Muscle layer of duodenum (tissue), 2 donors: ENCODE results near the gene IMP3.
"Not testable (repeated sequence)": the region's sequence is repeated elsewhere in the genome, so short reads cannot be mapped to it uniquely, and the experiment has no call there.

Experiments
- H3K27ac ChIP-seq: one replicate; pipeline ENCODE4 v1.7.0; 2013; ENCODE audit warnings: mild to moderate bottlenecking, low read length
- H3K27me3 ChIP-seq: one replicate; pipeline ENCODE4 v1.7.0; 2013; ENCODE audit warnings: low read depth, mild to moderate bottlenecking, control low read depth, low read length
- H3K36me3 ChIP-seq, 2 donors: one replicate each; pipeline ENCODE4 v1.7.0; 2013; ENCODE audit warnings: low read length in 2 of 2, control low read depth in 1 of 2, mild to moderate bottlenecking in 1 of 2; ENCODE audit not compliant: insufficient read depth in 2 of 2, control insufficient read depth in 1 of 2
- H3K4me1 ChIP-seq, 2 donors: one replicate each; pipeline ENCODE4 v1.7.0; 2013; ENCODE audit warnings: low read length in 2 of 2, mild to moderate bottlenecking in 2 of 2, control low read depth in 1 of 2, moderate library complexity in 1 of 2; ENCODE audit not compliant: insufficient read depth in 2 of 2, control insufficient read depth in 1 of 2
- H3K4me3 ChIP-seq, 2 donors: one replicate each; pipeline ENCODE4 v1.7.0; 2013; ENCODE audit warnings: low read length in 2 of 2, low read depth in 1 of 2, mild to moderate bottlenecking in 1 of 2
- H3K9me3 ChIP-seq, 2 donors: one replicate each; pipeline ENCODE4 v1.7.0; 2013; ENCODE audit warnings: low read length in 2 of 2, control low read depth in 1 of 2, mild to moderate bottlenecking in 1 of 2; ENCODE audit not compliant: control insufficient read depth in 1 of 2
- donor health status: healthy.

IMP3 gene

DNA sequence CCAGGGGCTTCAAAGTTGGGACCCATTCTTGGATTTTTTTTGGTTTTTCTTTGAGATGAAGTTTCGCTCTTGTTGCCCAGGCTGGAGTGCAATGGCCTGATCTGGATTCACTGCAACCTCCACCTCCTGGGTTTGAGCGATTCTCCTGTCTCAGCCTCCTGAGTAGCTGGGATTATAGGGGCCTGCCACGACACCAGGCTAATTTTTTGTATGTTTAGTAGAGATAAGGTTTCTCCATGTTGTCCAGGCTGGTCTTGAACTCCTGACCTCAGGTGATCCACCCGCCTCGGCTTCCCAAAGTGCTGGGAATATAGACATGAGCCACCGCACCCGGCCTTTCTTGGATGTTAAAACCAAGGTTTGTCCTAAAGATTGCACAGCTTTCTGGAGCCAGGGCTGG lies 6.1 kb downstream of the IMP3 start:
- not testable (repeated sequence) for H3K27ac ChIP-seq, H3K36me3 ChIP-seq
- peaks cover 15 to 20% of the 10 kb centered on the region in 2 donors for H3K4me1 ChIP-seq

DNA sequence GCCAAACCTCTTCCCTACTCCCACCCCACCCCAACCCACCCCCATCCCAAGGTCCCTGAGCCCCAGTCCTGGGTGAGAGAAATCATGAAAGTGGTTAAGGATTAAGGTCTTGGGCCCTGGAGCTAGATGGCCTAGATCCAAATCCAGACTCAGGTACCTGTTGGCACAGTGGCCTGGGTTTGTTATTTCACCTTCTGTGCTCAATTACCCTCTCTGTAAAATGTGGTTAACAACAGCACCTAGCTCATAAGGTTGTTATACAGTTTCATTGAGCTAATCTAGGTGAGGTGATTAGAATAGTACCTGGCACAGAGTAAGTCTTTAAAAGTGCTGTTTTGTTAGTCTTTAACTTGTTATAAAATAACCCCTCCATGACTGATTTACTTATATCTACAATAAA lies 8.1 kb downstream of the IMP3 start:
- Histone ChIP-seq H3K36me3 (no peaks in the 10 kb centered on the region), H3K4me1 (peaks cover 0 to under 1% of the 10 kb centered on the region in 2 donors), H3K9me3 (no peaks in the 10 kb centered on the region), H3K4me3 (no peak overlapping the region), H3K27ac (no peak overlapping the region), H3K27me3 (no peaks in the 10 kb centered on the region)

More for the DNA sequence above, 6.1 kb downstream of the IMP3 start:
- H3K9me3 ChIP-seq, H3K4me3 ChIP-seq, H3K27me3 ChIP-seq: not testable (repeated sequence)

DNA sequence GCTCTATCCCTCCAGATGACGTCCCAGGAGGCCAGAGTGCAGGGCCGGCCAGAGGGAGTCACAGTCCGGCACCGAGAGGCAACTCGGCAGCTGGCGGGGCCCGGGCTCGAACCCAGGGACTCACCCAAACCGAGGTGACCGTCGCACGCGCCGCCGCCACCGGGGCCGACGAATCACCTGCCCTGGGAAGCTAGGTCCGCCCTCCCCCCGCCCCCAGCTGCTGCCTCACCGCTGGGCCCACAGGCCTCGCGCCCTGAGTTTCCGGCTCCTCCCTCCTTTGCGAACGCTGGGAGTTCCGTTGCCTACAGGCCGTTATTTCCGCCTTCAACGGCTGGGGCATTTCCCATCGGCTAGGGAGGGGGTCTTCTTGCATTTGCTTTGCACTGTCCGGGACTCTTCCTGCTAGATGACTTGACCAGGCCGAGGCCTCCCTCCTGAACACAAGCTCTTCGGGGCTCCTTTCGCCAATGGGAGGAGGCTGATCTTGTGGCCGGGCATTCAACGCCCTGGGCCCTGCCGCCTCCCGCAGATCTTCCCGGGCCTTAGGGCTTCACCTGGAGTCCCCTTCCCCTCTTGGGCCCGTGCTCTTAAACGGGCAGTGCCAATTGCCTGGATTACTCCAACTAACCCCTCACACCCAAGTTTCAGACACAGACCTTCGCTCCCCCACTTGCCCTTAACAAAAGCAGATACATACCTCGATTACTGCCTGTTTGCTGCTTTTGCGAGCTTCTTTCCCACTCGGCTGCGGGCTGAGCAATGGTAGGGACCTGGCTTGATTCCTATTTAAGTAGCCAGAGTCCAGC lies 14.3 kb downstream of the IMP3 start, which contains the start of gene SNUPN:
Gene SNUPN (minus strand): TSS at position 184 of the 806 bp plus-strand sequence. CDS start 4,674 bp downstream, outside the sequence.
- Histone ChIP-seq H3K27ac (peak within 1 kb of the TSS; percentile 95), H3K9me3 (no peaks in the 10 kb centered on the region), H3K4me1 (peaks cover 4 to 6% of the 10 kb centered on the region in 2 donors), H3K36me3 (peaks cover 0 to 6% of the 10 kb centered on the region in 2 donors), H3K4me3 (peak within 1 kb of the TSS; percentile 79 to 87), H3K27me3 (no peaks in the 10 kb centered on the region)

DNA sequence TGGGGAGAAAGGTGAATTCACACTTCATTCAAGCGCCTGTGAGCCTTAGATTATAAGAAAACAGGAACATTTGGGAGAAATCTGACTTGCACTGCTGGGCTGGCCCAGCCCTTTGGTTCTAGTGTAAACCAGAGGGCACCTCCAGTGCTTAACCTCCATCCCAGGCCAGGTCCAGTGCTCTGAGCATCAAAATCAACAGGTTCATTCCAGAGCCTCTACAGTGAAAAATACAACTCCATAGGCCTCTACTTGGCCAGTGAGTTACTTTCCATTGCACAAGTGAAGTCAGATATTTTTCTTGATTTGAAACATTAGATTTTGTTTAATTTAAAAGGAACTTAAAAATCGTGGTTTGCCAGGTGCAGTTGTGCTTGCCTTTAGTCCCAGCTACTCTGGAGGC lies 17.5 kb downstream of the IMP3 start:
- Histone ChIP-seq H3K27me3 (no peaks in the 10 kb centered on the region), H3K4me3 (no peak overlapping the region), H3K9me3 (no peaks in the 10 kb centered on the region), H3K27ac (no peak overlapping the region), H3K4me1 (peaks cover 4 to 13% of the 10 kb centered on the region in 2 donors), H3K36me3 (peaks cover 12 to 26% of the 10 kb centered on the region in 2 donors)

DNA sequence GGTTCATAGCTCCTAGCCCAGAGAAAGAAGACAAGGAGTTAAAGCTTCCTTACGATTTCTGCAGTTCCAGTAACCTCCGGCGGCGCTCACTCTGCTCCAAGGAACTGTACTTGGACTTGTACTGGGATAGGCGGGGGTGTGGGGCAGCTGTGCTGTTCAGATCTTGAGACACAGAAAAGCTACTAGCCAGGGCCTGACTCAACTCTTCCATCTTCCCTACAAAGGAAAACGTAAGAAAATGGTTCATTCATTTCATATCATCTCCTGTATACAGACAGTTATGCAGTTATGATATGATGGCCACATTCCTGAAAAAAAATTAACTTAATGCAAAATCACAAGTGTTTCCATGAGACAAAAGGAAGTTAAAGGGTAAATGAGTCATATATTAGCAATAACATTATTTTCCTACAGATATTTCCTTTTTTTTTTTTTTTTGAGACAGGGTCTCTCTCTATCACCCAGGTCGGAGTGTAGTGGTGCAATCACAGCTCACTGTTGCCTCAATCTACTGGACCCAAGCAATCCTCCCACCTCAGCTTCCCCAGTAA lies 19.1 kb downstream of the IMP3 start:
- Histone ChIP-seq H3K9me3 (no peaks in the 10 kb centered on the region), H3K27ac (peak overlapping the region; percentile 79), H3K36me3 (peaks cover 24 to 41% of the 10 kb centered on the region in 2 donors), H3K4me1 (peaks cover 0 to 7% of the 10 kb centered on the region in 2 donors), H3K4me3 (peak overlapping the region; percentile 43 to 47), H3K27me3 (no peaks in the 10 kb centered on the region)

DNA sequence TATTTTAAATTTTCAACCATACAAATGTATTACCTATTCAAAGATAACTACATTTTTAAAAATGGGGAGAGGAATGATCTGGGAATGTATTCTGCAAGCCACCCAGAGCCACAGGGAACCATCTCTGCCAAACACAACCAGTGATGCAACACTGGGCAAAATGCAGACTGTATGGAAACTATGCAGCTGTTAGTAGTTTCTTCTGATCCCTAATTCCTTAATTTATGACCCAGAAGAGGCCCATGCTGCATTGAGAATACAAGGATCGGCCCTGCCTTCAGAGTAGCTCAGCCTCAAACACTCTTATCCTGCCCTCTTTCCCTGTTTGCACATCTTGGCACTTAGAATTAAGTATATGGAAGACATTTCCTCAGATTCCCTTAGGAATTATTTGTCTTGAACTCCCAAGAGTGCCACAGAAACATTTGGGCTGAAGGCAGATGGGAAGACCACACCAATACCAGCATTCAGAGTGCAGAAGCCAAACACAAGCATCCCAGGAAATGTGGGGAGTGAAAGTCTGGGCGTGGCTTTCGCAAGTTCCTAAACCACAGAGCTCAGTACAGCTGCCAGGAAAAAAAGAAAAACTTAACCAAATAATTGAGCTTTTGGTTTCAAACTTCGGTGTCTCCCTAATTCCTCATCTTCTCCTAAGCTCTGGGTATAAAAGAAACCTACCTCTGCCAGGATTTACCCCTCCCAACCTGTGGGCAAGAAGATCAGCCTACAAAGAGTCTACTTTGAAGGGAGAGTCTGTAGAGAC lies 19.8 kb downstream of the IMP3 start:
- Histone ChIP-seq H3K27me3 (no peaks in the 10 kb centered on the region), H3K36me3 (peaks cover 29 to 45% of the 10 kb centered on the region in 2 donors), H3K4me3 (peak overlapping the region; percentile 43 to 47), H3K9me3 (no peaks in the 10 kb centered on the region), H3K4me1 (peaks cover 0 to 7% of the 10 kb centered on the region in 2 donors), H3K27ac (peak overlapping the region; percentile 79)

DNA sequence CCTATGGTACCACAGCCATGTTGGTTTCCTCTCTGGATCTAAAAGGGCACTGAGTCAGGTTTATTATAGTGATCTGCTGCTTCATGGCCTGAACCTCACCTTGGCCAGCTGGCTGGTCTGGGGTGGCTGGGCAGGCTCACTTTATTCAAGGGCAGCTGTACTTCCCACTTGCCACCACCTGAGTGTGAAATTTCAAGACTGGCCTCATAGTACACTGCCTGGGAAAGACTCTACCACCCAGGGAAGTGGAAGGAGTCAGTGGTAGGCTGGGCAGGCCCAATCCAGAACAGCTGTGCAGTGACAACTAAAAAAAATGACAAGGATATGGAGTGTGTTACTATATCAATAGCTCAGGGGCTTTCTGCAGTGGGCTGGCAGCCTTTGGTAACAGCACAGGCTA lies 23.3 kb downstream of the IMP3 start:
- H3K27ac ChIP-seq: no peak overlapping the region
- peaks cover 36 to 70% of the 10 kb centered on the region in 2 donors for H3K36me3 ChIP-seq
- H3K4me3 ChIP-seq: no peak overlapping the region
- peaks cover 0 to 7% of the 10 kb centered on the region in 2 donors for H3K4me1 ChIP-seq
- no peaks in the 10 kb centered on the region for H3K27me3 ChIP-seq
- H3K9me3 ChIP-seq: no peaks in the 10 kb centered on the region

DNA sequence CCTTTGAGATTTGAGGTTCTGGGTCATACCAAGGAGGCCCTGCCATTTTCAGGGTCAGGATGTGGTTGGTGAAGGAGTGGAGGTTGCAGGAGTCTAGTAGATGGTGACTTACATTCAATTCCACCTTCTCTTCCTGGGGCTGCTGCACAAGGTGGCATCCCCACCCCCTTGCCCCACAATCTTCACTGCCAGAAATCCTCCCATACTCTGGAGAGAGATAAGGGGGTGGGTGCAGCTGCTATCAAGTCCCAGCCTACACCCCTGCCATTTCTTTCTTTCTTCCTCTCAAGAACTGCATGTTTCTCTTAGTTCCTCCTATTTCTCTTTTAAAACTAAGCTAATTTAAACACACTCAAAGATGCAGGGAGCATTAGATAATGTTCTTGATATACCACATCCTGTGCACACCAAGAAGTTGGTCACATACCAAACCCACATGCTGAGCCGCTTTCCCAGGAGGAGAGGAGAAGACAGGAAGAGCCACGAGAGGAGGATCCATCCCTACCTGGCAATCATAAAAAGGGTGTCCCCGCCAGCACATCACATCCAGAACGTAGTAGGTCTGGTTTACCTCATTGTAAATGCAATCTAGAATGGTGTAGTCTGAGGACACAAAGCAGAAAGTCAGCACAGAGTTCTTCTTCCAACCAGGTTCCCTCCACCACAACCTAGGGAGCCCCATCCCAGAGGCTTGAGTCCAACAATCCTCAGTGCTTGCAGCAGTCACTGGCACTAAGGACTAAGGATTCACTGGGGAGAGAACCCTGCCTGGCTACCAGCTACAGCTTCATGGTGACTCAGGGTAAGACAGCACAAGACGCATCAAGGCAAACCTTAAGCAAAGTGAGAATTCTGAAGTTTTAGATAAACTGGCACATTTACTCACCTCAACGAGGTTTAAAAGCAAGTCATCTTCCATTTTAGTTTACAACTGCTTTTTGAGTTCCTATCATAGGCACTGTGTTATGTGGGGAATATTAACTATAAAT lies 33.0 kb downstream of the IMP3 start:
- Histone ChIP-seq H3K4me1 (no peaks in the 10 kb centered on the region), H3K36me3 (peaks cover 43 to 56% of the 10 kb centered on the region in 2 donors), H3K9me3 (no peaks in the 10 kb centered on the region), H3K27ac (no peak overlapping the region), H3K4me3 (no peak overlapping the region), H3K27me3 (no peaks in the 10 kb centered on the region)

DNA sequence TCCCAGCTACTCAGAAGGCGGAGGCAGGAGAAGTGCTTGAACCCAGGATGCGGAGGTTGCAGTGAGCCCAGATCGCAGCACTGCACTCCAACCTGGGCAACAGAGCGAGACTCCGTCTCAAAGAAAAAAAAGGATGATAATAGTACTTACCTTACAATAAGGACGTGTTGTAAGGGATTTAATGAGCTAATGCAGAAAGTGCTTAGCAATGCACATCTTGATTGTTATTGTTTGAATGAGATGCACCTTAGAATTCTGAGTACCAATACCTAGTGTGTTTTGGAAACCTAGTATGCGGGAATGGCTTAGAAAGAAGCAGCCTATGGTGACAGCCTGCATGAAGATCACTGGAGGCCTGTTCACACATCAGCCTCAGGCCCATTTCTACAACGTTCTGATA lies 34.0 kb downstream of the IMP3 start:
- H3K4me3 ChIP-seq: no peak overlapping the region
- H3K9me3 ChIP-seq: no peaks in the 10 kb centered on the region
- no peak overlapping the region for H3K27ac ChIP-seq
- peaks cover 45 to 56% of the 10 kb centered on the region in 2 donors for H3K36me3 ChIP-seq
- H3K4me1 ChIP-seq: no peaks in the 10 kb centered on the region
- no peaks in the 10 kb centered on the region for H3K27me3 ChIP-seq

DNA sequence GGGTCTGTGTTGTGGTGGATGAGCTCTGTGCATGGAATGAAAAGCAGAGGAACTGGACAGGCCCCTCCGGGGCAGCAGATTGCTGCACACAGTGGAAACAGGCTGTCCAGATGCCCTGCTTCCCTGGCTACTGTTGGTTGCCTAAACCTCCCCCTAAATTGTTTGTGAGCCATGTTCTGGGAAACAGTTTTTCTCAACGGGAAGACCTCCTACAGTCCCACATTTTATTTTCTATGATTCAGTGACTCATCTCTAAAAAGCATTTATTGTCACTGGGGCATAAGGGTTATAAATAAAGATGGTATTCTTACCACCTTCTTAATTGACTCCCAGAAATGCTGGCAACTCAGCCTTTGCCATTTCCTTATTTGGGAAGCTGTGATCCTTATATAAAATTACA lies 40.6 kb downstream of the IMP3 start:
- Histone ChIP-seq H3K27ac (peak overlapping the region; percentile 43), H3K27me3 (no peaks in the 10 kb centered on the region), H3K9me3 (no peaks in the 10 kb centered on the region), H3K4me3 (no peak overlapping the region), H3K36me3 (peaks cover 44 to 56% of the 10 kb centered on the region in 2 donors), H3K4me1 (no peaks in the 10 kb centered on the region)
